GM18868 (cell line): Measurements from ENCODE around the gene TGFBR3.

Experiments used
- ATAC-seq: cut with Tn5 transposase; IDR thresholded peaks from one replicate; pipeline ENCODE4 v1.9.1; 2021; ENCODE audit warnings: mild to moderate bottlenecking, moderate library complexity; ENCODE audit not compliant: unreplicated experiment

The TGFBR3 gene

DNA sequence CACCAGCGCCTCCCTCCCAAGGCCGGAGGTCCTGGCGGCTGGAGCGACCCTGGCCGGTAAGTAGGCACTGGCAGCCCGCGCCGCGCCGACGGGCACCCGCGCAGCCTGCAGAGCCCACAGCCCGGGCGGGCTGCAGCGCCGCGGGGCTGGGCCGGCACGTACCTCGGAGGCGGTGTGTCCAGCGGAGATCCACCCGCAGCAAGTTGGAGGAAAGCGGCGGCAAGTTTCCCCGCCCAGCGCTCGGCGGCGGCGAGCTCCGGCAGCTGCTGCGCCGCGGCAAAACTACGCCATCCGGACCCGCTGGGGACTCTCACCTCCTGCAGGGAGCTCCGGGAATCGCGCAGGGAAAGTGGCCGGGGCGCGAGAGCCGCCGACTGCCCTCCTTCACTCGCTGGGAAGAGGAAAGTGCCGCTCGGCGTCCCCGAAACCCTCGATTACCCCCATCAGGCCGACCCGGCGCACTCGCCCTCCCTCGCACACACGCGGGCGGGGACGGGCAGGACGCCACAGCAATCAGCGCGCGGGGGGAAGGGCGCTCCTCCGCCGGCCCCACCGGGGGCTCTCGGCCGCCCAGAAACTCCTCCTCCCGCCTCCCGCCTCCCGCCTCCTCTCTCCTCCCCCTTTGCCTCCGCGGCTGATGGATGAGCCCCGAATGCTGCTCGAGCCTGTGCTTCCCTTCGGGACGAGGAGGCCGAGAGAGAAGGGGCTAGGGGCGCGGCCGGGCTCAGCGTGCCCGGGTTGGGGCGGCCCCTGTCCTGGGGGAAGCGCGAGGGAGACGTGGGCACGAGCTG lies at the start of gene TGFBR3:
Gene TGFBR3 (minus strand): TSS at position 436 of the 791 bp plus-strand sequence. CDS start 24,620 bp downstream, outside the sequence.
- ATAC-seq, result peak; percentile 80

DNA sequence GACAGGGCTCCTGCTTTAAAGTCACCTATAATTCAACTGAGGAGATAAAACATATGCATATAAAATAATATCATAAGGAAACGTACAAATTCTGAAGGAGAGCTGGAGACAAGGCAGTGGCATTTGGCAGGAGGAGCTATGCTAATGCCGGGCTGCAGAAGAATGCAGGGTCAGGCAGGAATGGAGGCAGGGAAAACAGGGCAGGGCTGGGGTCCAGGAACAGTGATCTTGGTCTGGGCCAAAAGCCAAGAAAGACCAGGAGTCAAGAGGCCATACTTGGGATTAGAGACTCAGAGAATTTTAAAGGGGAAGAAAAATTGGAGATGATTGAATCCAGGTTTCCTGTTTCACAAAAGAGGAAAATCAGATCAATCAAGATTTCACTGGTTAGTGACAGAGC lies 43.3 kb upstream of the TGFBR3 start:
- no peak for ATAC-seq

DNA sequence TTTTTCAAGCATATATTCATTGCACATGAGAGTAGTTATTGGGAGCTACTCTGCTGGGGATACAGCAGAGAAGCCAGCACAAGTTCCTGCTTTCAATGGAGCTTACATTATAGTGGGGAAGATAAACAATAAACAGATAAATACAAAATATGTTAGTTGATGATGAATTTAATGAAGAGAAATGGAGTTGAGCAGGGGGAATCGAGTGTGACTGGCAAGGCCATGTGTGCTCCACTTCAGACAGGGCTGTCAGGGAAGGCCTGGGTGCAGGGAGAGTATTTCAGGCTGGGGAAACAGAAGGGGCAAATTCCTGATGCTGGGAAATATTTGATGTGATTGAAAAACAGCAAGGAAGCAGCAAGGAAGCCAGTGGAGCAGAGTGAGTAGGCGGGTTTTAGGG lies 42.1 kb upstream of the TGFBR3 start:
- no peak for ATAC-seq

GRCh38 chr1:91925644-91926435 lies 39.9 kb upstream of the TGFBR3 start:
- no peak for ATAC-seq

DNA sequence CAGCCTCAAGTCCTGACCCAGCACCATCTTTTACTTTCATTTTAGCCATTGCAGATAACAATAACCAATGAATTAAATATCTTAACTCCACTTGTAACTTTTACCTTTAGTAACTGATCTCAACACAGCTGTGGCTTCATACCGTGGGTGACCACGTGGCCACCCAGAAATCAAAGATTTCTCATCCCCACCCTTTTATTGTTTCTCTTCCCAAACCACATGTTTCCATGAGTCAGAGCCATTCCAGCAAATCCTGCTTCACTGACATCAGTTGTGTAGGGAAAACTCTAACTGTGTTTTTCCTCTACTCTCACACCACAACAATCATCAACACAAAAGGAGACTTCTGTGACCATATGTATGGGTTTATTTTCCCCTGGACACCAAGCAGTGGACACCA lies 38.2 kb upstream of the TGFBR3 start:
- no peak for ATAC-seq

- ATAC-seq, result no peak
Measured at GRCh38 chr1:91919962-91920361, 34.0 kb upstream of the TGFBR3 start.

DNA sequence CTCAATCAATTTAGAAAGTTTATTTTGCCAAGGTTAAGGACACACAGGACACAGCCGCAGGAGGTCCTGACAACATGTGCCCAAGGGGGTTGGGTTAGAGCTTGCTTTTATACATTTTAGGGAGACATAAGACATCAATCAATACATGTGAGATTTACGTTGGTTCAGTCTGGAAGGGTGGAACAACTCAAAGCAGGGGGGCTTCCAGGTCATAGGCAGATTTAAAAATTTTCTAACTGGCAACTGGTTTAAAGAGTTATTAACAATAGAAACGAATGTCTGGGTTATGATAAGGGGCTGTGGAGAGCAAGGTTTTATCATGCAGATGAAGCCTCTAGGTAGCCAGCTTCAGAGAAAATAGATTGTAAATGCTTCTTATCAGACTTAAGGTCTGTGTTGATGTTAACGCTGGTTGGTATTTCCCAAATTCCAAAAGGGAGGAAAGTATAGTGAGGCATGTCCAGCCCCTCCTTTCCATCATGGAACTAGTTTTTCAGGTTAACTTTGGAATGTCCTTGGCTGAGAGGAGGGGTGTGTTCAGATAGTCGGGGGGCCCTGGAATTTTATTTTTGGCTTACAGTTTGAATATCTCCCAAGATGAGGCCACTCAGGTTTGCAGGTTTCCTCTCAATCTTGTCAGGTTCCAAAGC lies 31.0 kb upstream of the TGFBR3 start:
- ATAC-seq, result no peak

DNA sequence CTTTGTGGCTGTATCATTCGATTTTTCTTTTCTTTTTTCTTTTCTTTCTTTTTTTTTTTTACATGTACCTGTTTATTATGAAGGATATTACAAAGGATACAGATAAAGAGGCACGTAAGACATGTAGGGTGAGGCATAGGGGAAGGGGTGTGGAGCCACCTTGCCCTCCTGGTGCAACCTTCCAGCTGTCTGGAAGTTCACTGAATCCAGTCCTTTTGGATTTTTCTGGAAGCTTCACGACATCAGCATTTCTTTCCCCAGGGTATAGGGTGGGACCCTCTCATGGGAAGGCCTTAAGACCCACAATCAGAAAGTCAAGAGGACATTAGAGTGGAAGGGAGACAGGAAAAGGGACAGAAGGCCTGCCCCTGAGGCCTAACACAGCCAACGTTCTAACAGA lies 30.1 kb upstream of the TGFBR3 start:
- ATAC-seq, result no peak

DNA sequence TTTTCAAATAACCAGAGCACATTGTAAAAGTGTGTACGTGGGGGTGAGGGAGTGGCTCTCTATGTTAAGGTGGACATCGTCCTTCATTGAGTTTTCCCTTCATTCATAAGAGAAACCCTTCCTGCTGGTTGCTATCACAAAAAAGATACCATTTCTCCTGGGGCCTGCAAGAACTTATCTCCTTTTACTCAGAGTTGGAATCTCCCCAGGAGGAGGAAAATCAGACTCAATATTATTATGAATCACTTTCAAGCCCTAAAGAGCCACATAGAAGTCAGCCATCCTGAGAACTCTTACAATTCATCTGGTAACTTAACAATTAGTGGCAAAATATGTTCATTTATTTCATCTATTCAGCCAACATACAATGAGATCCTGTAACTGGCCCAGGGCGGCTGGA lies 27.1 kb upstream of the TGFBR3 start:
- ATAC-seq, result no peak

GRCh38 chr1:91912266-91912665 lies 26.3 kb upstream of the TGFBR3 start:
- ATAC-seq, result no peak

GRCh38 chr1:91901231-91901630 lies 15.3 kb upstream of the TGFBR3 start:
- ATAC-seq, result no peak

DNA sequence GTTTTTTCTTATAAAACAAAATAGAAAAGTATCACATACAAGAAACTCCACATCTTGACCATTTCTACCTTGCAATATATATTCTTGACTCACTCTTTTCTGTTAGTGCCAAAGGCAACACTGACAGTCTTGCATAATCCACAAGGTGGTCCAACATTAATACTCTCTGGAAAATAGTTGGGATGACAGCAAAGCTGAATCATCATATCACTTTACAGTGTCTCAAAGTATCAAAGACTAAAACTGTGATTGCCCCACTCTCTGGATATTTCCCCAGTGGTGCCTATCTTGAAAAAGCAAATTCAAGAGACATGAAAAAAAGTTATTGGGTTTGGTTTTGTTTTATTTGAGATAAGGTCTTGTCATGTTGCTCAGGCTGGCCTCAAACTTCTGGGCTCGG lies 14.6 kb upstream of the TGFBR3 start:
- no peak for ATAC-seq

DNA sequence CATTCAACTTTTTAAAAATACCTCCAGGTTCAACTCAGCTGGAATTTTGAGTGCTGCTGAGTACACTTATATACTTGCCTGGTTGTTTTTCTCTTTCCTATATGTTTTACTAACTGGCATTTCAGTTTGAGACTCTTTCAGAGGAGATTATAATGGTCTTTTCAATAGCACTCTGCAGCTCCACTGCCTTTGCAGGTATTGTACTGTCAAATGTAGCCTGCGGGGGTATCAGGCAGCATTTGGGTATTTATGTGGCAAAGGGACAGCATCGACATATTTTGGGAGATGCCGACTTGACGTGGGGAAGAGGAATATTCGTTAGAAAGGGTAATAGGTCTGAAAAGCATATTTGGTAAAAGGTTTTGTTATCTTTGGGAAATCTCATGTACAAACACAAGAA lies 11.1 kb upstream of the TGFBR3 start:
- no peak for ATAC-seq

- ATAC-seq, result no peak
Measured at GRCh38 chr1:91895832-91896556, 10.0 kb upstream of the TGFBR3 start.

GRCh38 chr1:91894036-91894761 lies 8.2 kb upstream of the TGFBR3 start:
- no peak for ATAC-seq

DNA sequence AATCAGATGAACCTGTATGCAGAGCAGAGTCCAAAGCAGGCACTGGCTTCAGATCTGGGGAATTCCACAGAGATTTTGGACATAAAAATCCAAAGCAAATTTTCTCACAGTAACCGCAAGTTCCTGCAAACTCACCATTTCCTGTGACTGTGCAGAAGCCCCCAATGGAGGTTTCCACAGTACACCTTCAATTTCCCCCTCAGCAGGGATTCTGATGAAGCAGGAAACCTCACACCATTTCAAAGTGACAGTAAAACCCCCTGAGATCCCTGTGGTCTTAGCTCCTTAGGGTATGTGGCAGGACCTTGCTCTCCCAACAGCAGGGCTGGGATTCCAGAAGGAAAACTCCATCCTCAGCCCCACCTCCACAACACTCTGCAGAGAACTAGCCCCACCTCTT lies 6.0 kb upstream of the TGFBR3 start:
- ATAC-seq, result peak; percentile 45

DNA sequence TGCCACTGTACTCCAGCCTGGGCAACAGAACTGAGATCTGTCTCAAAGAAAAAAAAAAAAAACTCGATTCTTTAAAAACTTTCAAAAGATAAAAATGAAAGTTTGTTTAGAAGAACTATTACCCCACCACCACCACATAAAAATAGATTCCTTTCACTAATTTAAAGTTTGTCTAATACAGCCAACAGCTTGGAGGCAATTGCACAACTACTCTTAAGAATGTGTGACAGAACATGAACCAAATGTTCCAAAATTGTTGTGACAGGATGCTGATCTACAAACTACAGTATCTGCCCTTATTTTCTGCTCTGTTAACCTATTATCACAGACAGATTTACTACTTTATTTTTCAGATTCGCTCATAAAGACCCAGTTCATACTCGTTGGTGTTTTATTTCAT lies 5.5 kb upstream of the TGFBR3 start:
- no peak for ATAC-seq

DNA sequence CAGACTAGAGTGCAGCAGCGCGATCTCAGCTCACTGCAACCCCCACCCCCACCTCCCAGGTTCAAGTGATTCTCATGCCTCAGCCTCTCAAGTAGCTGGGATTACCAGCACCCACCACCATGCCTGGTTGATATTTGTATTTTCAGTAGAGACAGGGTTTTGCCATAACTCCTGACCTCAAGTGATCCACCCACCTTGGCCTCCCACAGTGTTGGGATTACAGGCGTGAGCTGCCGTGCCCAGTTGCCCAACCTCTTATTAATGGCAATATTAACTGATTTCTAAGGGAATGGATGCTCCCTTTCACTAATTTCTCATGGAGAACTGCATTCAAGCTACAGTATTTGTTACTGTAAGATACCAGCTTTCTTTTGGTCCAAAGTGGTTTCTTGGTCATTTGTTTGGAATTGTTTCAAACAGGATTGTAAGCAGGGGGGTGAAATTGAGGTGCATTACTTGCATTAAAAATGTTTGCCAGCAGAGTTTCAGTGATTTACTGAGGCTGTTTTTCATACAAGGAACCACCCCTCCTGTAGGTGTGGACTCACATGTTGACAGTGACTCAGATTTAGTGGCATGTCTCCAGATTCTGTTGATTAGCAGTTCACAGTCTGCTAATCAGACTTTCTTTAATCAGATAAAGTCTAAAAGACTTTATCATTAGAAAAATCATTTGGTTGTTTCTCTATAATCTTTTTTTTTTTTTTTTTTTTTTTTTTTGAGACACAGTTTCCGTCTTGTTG lies 3.9 kb upstream of the TGFBR3 start:
- no peak for ATAC-seq

- peak; percentile 4 for ATAC-seq
Measured at GRCh38 chr1:91885213-91885715, 687 bp downstream of the TGFBR3 start.
